GM19043 (cell line): Measurements from ENCODE around the gene TBC1D1.
"Not testable (repeated sequence)": the region's sequence is repeated elsewhere in the genome, so short reads cannot be mapped to it uniquely, and the experiment has no call there.

ENCODE experiments used
- ATAC-seq: cut with Tn5 transposase; IDR thresholded peaks from one replicate; pipeline ENCODE4 v1.9.1; 2021; ENCODE audit warnings: low read depth; ENCODE audit not compliant: unreplicated experiment

Gene TBC1D1

DNA sequence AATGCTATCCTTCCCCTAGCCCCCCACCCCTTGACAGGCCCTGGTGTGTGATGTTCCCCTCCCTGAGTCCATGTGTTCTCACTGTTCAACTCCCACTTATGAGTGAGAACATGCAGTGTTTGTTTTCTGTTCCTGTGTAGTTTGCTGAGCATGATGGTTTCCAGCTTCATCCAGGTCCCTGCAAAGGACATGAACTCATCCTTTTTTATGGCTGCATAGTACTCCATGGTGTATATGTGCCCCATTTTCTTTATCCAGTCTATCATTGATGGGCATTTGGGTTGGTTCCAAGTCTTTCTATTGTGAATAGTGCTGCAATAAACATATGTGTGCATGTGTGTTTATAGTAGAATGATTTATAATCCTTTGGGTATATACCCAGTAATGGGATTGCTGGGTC is 32.2 kb downstream of the TBC1D1 start:
- not testable (repeated sequence) for ATAC-seq

DNA sequence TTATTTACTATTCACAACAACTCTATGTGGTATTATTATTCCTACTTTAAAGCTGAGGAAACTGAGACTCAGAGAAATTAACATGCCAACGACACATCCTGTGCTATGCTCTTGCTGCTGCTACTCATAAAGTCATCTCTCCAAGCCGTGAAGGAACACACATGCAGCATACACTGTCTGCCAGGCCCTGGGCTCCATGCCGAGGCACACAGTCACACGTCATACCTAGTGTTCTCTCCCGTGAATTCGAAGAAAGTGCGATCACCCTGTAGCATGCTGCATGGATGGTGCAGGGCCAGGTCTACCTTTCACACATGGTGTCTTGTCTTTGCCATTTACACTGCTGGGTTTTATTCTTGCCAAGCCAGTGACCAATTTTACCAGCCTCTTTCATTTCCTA is 34.1 kb downstream of the TBC1D1 start:
- ATAC-seq = no peak

GRCh38 chr4:37927434-37927833 is 36.5 kb downstream of the TBC1D1 start:
- ATAC-seq = no peak

GRCh38 chr4:37928426-37929416 is 37.8 kb downstream of the TBC1D1 start:
- ATAC-seq = no peak

DNA sequence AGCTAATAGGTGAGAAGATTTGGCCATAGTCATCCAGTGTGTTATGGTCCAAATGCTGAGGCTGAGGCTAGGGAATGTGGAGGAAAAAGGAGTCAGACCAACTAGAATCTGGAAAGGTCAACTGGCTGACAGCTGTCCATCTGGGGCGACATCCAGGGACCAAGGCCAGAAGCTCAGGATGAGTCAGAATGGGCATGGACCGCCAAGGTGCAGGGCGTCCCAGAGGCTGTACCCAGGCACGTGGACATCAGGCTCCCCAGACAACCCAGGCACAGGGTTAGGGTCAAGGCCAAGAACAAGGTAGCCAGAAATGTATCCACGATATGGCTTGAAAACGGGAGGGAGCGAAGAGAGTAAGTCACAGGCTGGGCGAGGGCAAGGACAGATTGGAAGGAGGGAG is 43.2 kb downstream of the TBC1D1 start:
- ATAC-seq = no peak

DNA sequence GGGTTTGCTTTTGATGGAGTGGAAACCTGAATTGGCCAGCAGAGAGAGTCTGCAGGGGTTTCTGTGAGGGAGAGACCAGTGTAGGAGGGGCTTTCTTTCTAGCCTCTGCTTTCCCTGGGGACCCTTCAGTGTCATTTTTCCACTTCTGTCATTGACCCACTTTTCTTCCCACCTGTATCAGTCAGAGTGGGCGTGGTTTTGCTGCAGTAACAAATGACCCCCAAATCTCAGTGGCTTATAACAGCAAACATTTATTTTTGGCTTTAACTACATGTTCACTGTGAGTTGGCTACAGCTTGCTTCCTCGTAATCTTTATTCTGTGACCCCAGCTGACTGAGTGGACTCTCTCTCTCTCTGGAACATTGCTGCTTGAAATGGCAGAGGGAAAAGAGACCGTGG is 43.7 kb downstream of the TBC1D1 start:
- no peak for ATAC-seq

DNA sequence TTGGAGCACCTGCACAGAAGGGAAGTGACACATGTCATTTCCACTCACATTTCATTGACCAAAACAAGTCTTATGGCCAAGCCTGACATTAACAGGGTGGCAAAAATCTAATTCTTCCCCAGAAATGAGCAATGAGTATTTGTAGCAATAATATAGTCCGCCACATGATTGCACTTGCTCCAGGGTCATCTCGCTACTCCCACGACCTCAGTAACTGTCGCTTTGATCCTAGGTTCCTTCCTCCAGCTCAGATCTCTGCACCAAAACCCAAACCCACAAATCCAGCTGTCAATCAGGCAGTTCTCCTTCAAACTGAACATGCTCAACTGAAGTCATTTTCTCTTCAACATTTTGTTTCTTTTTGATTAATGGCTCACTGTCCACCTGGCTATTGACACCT is 44.1 kb downstream of the TBC1D1 start:
- ATAC-seq = no peak

DNA sequence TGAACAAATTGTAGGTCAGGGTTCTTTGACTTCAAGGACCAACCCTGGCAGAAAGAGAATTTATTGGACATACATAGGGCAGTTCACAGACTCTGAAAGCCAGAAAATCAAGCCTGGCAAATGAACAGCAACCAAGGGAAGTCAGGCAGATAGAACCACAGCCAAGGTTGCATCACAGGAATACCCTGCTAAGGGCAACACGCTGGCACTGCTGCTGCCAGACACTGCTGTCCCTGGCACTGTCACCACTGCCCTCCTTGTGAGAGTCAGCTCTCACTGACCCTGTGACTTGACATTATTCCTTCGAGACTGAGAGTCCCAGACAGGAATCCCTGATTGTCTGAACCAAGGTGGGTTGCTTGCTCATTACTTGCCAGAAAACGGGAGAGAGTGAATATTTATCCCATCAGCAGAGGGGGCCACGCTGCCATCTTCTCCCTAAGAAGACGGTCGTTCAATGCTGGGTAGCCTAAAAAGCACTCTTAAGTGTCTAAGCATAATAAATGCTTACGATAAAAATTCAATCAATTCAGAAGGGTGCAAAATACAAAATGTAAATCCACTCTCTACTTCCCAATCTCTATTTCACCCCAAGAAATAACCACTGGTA is 46.1 kb downstream of the TBC1D1 start:
- ATAC-seq = no peak

- ATAC-seq = no peak
Observed at GRCh38 chr4:37938208-37938607, 47.3 kb downstream of the TBC1D1 start.

GRCh38 chr4:37946503-37947179 is 55.8 kb downstream of the TBC1D1 start:
- no peak for ATAC-seq

DNA sequence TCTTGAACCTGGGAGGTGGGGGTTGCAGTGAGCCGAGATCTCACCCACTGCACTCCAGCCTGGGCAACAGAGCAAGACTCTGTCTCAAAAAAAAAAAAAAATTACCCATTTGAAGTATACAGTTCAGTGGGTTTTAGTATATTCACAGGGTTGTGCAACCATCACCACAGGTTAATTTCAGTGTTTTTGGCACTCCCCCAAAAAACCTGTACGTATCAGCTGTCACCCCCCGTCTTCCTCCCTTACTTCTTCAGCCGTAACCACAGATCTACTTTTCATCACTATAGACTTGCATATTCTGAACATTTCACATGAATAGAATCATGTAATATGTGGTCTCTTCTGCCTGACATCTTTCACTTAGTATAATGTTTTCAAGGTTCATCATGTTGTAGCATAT is 57.7 kb downstream of the TBC1D1 start:
- peak; percentile 51 for ATAC-seq

- no peak for ATAC-seq
Observed at GRCh38 chr4:37949636-37950426, 58.9 kb downstream of the TBC1D1 start.

GRCh38 chr4:37951461-37952352 is 60.8 kb downstream of the TBC1D1 start:
- no peak for ATAC-seq

DNA sequence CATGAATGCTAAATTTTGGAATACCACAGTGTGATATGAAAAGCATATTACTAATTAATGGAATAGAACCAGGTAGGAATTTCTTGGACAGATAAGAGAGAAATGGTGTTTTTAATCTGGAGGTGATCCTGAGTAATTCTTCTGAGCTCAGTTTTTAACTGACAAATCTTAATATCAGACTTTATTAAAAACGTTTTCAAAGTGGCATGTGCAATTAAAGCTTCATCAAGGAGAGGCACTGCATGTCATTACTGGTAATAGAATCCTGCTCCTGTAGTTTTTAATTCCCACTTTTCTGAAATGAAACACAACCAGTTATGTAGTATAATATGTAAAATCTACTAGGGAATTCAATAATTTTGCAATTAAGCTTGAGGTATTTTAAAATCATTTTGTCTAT is 62.3 kb downstream of the TBC1D1 start:
- ATAC-seq = no peak

- no peak for ATAC-seq
Observed at GRCh38 chr4:37953620-37954293, 62.9 kb downstream of the TBC1D1 start.

DNA sequence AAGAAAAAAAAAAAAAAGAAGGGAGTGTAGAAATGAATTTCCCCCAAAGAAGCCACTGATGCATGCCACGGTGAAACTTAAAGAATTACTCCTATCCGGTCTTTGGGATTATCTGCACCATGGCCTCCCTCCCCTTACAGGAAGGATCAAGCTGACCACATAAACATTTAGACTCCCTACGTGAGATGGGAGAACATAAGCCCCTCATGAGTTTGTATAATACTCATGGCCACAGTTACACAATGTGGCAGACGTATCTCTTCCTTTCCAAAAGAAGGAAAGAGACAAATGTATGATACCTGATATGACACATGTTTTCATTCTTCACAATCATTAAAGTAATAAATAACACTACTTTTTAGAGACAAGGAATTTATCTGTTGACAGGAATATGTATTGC is 66.1 kb downstream of the TBC1D1 start:
- no peak for ATAC-seq

DNA sequence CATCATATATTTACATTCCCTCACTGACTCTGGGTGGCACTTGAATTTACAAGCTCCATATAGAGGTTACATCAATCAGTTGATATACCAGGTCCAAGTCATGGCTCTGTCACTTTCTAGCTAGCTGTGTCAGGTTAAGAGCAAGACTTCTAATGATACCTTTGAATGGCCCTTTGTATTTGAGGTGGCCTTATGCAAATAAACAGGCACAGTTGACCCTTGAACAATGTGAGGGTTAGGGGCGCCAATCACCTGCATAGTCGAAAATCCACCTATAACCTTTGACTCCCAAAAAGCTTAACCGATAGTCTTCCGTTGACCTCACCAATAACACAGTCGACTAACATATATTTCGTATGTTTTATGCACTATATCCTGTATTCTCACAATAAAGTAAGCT is 68.0 kb downstream of the TBC1D1 start:
- ATAC-seq = no peak

DNA sequence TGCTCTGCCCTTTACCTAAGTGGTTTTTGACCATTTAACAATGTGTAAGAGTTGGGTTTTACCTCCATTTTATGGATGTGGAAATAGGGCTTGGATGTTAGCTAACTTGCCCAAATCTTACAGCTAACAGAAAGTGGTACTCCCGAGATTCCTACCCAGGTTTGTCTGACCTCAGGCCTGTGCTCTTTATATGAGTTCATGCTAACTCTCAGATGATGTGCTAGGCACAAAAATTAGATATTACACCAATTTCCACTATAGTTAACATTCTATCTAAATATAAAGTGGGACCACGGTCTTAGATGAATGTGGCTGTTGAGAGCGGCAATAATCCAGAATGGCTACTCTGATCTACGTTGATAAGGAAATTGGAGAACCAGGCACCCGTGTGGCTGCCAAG is 69.2 kb downstream of the TBC1D1 start, which contains the start of gene PTTG2:
TSS of gene PTTG2 (plus strand) at position 301 of the 400 bp plus-strand sequence. CDS start at position 338, 37 bp downstream.
- ATAC-seq = no peak
